Measurements from ENCODE around the gene SCFD2. TPM values are rescaled to one million over a fixed set of nuclear protein-coding genes. Genes with fewer than 3 reads are reported as not detected.
"Not testable (repeated sequence)": the region's sequence is repeated elsewhere in the genome, so short reads cannot be mapped to it uniquely, and the experiment has no call there.

SCFD2 gene
- total RNA-seq, 6 experiments from 2014 or later = 35.2 to 46.7 (median 41.5) TPM

GRCh38 chr4:52993771-52994170 is 372.1 kb downstream of the SCFD2 start:
- H3K9me3 Mint-ChIP-seq = no peaks in the 10 kb centered on the region
- TF ChIP-seq CTCF (IDR thresholded peaks at IDR 0.05) = no peak
- H3K36me3 Mint-ChIP-seq (ENCODE audit: low read depth) = peaks cover 10% of the 10 kb centered on the region; the same call in 1 of the 2 replicates
- H3K27me3 Mint-ChIP-seq (ENCODE audit: insufficient read depth) = no peaks in the 10 kb centered on the region
- no peak overlapping the region for H3K27ac Mint-ChIP-seq
- no peak overlapping the region for H3K4me3 Mint-ChIP-seq
- DNase-seq = no peak
- peaks cover 22% of the 10 kb centered on the region for H3K4me1 Mint-ChIP-seq (ENCODE audit: low read depth)

- H3K27me3 Mint-ChIP-seq (ENCODE audit: insufficient read depth); H3K9me3 Mint-ChIP-seq; H3K36me3 Mint-ChIP-seq (ENCODE audit: low read depth); H3K27ac Mint-ChIP-seq; DNase-seq; H3K4me3 Mint-ChIP-seq: not testable (repeated sequence)
- H3K4me1 Mint-ChIP-seq (ENCODE audit: low read depth) = peaks cover 25% of the 10 kb centered on the region
Observed at GRCh38 chr4:52992551-52992950, 373.3 kb downstream of the SCFD2 start.

- Mint-ChIP-seq H3K4me3 (no peak overlapping the region), H3K4me1 (ENCODE audit: low read depth) (peaks cover 20% of the 10 kb centered on the region), H3K27ac (no peak overlapping the region), H3K36me3 (ENCODE audit: low read depth) (peaks cover 10% of the 10 kb centered on the region; the same call in 1 of the 2 replicates), H3K9me3 (no peaks in the 10 kb centered on the region), H3K27me3 (ENCODE audit: insufficient read depth) (no peaks in the 10 kb centered on the region; the same call in 1 of the 2 replicates)
- no peak for TF ChIP-seq CTCF (IDR thresholded peaks at IDR 0.05)
- DNase-seq = no peak
Observed at GRCh38 chr4:52991472-52991871, 374.4 kb downstream of the SCFD2 start.

GRCh38 chr4:52990706-52991105 is 375.2 kb downstream of the SCFD2 start:
- Mint-ChIP-seq H3K36me3 (ENCODE audit: low read depth) (peaks cover 10% of the 10 kb centered on the region; the same call in 1 of the 2 replicates), H3K9me3 (no peaks in the 10 kb centered on the region), H3K4me1 (ENCODE audit: low read depth) (peaks cover 13% of the 10 kb centered on the region), H3K27me3 (ENCODE audit: insufficient read depth) (no peaks in the 10 kb centered on the region; the same call in 1 of the 2 replicates), H3K27ac (no peak overlapping the region), H3K4me3 (no peak overlapping the region)
- no peak for DNase-seq
- TF ChIP-seq CTCF (IDR thresholded peaks at IDR 0.05) = no peak

GRCh38 chr4:52989865-52990264 is 376.0 kb downstream of the SCFD2 start:
- no peak for DNase-seq
- Mint-ChIP-seq H3K4me1 (ENCODE audit: low read depth) (peaks cover 15% of the 10 kb centered on the region), H3K27me3 (ENCODE audit: insufficient read depth) (no peaks in the 10 kb centered on the region; the same call in 1 of the 2 replicates), H3K4me3 (no peak overlapping the region), H3K9me3 (no peaks in the 10 kb centered on the region), H3K27ac (no peak overlapping the region), H3K36me3 (ENCODE audit: low read depth) (peaks cover 10% of the 10 kb centered on the region; the same call in 1 of the 2 replicates)
- no peak for TF ChIP-seq CTCF (IDR thresholded peaks at IDR 0.05)

- no peak for DNase-seq
- Mint-ChIP-seq H3K27me3 (ENCODE audit: insufficient read depth) (no peaks in the 10 kb centered on the region; the same call in 1 of the 2 replicates), H3K36me3 (ENCODE audit: low read depth) (peaks cover 5% of the 10 kb centered on the region; the same call in 1 of the 2 replicates), H3K4me3 (no peak overlapping the region), H3K4me1 (ENCODE audit: low read depth) (peaks cover 36% of the 10 kb centered on the region), H3K9me3 (no peaks in the 10 kb centered on the region), H3K27ac (no peak overlapping the region)
- TF ChIP-seq CTCF (IDR thresholded peaks at IDR 0.05) = no peak
Observed at GRCh38 chr4:52987392-52988056, 378.3 kb downstream of the SCFD2 start.
